Activated CD4-positive, alpha-beta T cell treated with anti-CD3 and anti-CD28 coated beads for 4 hours (primary cell): Measurements from ENCODE around the gene C17orf114.
"Not testable (repeated sequence)": the region's sequence is repeated elsewhere in the genome, so short reads cannot be mapped to it uniquely, and the experiment has no call there.

Source experiments
- DNase-seq, 2 donors: peaks; one replicate each; pipeline ENCODE4 v3.0.0-alpha.2; 2020

C17orf114 gene

GRCh38 chr17:4802228-4802627 is at the start of gene C17orf114:
C17orf114 (minus strand) TSS chr17:4802328.
- no peak for DNase-seq

DNA sequence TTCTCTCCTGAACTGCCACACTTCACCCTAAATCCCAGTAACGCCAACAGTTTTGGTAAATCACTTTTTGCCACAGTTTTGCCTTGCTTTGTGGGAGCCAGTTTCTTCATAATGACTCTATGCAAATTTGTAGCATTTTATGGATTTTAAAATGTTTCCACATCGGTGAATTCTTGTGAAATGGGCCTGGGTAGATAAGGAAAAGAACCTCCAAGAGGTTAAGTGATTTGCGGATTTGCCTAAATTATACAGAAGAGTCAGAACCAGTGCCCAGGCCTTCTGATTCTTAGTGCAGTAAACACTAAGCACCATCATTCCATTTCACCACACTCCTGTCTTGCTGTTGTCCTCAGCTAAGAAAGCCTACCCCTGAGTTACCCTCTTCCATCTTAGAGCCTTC is 49.0 kb upstream of the C17orf114 start:
- no peak for DNase-seq

DNA sequence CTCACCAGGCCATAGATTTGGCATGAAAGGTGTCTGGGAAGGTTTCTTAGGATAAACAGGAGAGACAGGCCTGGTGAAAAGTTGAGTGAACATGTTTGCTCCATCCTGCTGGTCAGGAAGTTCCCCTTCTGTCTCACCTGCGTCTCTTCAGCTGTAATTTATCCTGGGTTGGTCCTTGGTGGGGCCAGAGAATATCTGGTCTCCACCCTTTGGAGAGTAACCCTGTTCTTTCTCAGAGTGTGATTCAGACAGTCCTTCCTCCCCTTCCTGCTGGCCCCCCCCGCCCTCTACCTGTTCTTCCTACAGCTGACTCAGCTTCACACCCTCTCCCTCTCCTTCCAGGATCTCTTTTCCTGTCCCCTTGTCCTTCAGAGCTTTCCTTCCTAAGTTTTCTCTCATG is 48.1 kb upstream of the C17orf114 start:
- no peak for DNase-seq

- no peak for DNase-seq
Measured at GRCh38 chr17:4849011-4849536, 46.9 kb upstream of the C17orf114 start.

DNA sequence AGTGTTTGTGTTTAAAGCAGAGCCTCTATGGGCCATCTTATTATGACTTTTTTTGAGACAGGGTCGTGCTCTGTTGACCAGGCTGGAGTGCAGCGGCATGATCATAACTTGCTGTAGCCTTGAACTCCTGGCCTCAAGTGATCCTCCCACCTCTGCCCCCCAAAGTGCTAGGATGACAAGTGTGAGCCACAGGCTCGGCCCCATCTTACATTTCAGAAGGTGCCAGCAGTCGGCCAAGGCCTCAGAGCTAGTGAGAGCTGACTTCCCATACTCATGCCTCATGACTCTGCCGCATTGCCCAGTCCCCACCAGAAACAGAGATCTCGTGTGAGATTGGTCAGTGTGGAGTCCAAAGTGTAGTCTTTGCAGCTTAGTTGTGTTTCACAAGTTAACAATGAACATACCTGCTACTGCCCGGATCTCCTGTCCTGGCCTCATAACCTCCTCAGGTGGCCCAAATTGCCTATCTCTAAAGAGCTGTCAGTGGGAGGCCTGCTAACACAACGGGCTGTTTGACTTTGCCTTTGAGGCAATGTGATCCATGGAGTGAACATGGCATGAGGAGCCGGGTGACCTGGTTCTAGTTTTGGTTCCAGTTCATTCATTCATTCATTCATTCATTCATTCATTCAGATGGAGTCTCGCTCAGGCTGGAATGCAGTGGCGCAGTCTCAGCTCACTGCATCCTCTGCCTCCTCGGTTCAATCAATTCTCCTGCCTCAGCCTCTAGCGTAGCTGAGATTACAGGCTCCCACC is 44.7 kb upstream of the C17orf114 start:
- DNase-seq: no peak

- DNase-seq: no peak
Measured at GRCh38 chr17:4845118-4845517, 43.0 kb upstream of the C17orf114 start.

DNA sequence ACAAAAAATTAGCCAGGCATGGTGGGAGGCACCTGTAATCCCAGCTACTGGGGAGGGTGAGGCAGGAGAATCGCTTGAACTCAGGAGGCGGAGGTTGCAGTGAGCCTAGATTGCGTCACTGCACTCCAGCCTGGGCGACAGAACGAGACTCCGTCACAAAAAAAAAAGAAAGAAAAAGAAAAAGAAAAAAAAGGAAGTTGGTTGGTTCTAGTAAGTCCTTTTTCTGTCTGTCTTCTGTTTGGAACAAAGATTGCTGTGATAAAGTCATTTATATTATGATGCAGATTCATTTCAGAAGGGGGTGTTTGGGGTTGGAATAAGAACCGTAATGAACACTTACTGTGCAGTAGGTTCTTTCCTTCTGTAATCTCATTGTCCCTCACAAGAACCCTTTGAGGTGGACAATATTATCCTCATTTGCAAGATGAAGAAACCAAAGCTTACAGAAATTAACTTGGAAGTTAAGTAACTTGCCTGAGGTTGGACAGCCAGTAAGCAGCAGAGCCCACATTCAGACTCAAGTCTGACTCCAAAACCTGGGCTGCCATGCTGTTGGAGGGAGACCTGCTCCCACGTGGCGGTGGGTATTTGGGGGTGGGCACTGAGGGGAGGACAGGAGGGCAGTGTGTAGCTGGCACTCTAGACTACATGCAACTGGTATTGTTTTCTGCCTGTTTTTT is 41.3 kb upstream of the C17orf114 start:
- DNase-seq: no peak

GRCh38 chr17:4842376-4842775 is 40.2 kb upstream of the C17orf114 start:
- no peak for DNase-seq

GRCh38 chr17:4840893-4841242 is 38.7 kb upstream of the C17orf114 start:
- DNase-seq: no peak

DNA sequence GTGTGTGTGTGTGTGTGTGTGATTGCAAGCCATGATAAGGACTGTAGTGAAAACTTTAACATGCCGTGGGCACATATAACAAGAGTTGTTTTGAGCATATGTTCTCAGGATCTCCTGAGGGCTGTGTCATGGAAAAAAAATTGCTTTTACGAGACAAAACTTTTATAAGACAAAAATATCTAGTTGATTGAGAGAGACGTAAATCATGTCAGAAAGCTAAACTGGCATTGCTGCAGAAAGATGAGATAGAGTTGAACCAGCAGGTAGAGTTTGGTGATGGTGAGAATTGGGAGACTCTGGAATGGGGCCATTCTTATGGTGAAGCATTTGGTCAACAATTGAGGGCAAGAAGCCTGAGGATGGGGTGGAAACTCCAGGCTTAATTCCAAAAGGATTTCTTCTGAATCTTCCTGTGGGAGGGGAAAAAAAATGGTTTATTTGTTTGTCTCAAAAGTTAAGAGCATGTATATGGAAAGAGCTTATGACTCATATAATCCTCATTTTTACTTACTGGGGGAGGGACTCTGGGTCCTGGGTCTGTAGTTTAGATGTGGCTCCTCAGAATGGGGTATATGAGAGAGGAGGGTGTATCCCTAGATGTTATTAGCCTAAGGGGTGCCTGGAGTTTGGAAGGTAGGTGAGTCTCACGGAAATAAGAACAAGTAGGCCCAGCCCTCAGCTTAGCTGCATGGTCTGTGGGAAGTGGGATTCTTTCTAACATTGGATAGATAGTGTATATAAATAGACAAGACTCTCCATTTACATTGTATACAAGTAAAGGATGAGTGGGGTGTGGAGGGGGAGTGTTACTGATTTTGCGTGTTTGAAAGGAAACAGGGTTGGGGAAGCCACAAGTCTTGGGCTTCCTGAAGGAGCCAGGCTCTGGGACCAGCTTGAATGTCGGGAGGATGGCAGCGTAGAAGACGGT is 38.1 kb upstream of the C17orf114 start:
- DNase-seq: no peak

DNA sequence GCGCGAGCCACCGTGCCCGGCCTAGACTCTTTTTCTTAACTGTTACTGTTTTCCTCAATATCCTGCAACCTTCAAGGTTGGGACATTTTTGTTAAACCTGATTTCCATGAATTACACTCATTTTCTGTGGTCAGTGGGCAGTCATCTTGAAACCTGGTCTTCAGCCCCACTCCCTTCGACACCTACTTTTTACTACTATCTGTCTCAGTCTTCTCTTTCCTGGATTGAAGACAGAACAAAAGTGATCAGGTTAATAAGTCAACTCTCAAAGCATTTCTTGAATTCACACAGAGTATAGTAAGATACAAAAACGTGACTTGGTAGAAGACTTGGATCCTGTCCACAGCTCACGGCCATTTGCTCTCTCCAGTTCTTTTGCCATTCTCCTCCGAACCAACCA is 37.1 kb upstream of the C17orf114 start:
- DNase-seq: no peak

DNA sequence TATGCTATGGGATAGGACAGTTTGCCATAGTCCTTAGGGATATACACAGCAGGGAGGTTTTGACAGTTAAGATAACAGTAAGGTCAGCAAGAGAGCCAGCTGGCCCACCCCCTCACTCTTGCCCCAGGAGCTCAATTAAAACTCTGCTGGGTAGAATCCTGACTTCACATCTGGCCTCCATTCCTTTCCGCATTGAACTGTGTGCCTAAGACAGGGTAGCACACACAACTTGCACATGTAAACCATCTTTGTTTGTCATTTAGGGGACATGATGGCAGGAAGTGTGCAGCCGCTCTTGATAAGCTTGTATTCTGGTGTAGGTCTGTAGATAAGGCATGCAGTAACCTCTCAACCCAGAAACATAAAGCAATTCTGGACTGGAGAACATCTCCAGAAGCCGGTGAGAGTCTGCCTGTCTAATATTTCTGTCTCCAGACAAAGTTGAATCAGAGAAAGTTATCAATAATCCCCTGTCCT is 36.2 kb upstream of the C17orf114 start:
- no peak for DNase-seq

- no peak for DNase-seq
Measured at GRCh38 chr17:4837471-4838308, 35.6 kb upstream of the C17orf114 start.

- DNase-seq: no peak
Measured at GRCh38 chr17:4836221-4836620, 34.1 kb upstream of the C17orf114 start.

DNA sequence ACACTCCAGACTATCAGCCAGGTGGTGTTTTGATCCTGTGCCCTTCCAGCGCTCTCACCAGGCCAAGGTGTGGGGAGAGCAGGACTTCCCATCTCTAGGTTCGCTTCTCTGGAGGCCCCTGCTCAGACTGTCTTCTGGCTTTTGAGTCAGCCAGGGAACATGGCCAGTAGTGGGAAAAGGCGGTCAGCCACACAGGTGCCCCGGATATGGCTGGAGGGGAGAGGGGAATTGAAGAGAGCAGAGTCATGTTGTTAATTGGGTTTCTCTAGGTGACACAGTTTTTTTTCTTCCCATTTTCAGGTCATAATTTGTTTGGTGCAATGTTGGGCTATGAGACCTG is 32.5 kb upstream of the C17orf114 start:
- DNase-seq: no peak

GRCh38 chr17:4833941-4834680 is 32.0 kb upstream of the C17orf114 start:
- no peak for DNase-seq

GRCh38 chr17:4833178-4833940 is 31.2 kb upstream of the C17orf114 start, which contains the start of gene MINK1:
MINK1 (plus strand) TSS chr17:4833340; CDS start chr17:4833584, 244 bp downstream.
- peak; percentile 82 to 85 for DNase-seq

GRCh38 chr17:4832829-4833177 is 30.7 kb upstream of the C17orf114 start:
- not testable (repeated sequence) for DNase-seq

GRCh38 chr17:4827399-4827798 is 25.3 kb upstream of the C17orf114 start:
- no peak for DNase-seq

DNA sequence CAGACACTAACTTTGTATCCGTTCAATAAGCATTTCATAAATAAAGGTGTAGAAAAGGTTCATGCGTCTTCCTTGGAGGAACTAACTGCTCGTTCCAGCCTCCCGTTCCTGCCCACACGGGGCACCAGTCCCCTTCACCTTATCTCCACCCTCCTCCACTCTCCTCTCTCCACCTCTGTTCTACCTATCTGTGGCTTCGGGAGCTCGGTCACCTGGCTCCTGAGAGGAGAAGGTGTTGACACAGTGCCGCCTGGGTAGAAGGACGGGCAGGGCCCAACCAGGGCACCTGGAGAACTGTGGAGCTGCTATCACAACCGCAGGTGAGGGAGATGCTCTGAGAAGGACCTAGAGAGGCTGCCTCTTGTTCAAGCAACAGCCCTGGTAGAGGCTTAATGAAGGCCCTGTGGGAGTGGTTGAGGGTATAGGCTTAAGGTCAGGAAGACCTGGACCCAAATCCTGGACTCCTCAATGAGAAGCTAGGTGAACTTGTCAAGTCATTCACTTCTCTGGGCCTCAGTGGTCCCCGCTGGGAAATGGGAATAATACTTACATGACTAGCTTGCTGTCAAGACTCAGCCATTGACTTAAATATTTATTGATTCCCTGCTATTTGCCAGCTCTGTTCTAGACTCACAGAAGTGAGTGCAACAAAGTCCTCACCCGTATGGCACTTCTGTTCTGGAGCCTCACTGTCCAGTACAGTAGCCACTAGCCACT is 21.4 kb upstream of the C17orf114 start:
- no peak for DNase-seq
